IPS-15b (cell line): ENCODE measurements around the gene EEF1A2.

Experiments used
- H3K27me3 ChIP-seq: one replicate; pipeline ENCODE4 v1.6.1; 2013; ENCODE audit warnings: low read length; ENCODE audit not compliant: control insufficient read depth, insufficient read depth
- H3K36me3 ChIP-seq: one replicate; pipeline ENCODE4 v1.6.1; 2013; ENCODE audit warnings: low read length; ENCODE audit not compliant: control insufficient read depth, insufficient read depth
- H3K4me1 ChIP-seq: one replicate; pipeline ENCODE4 v1.6.1; 2013; ENCODE audit warnings: mild to moderate bottlenecking, low read length; ENCODE audit not compliant: control insufficient read depth, insufficient read depth
- H3K4me3 ChIP-seq: one replicate; pipeline ENCODE4 v1.5.1; 2013; ENCODE audit warnings: low read depth, low read length
- H3K9ac ChIP-seq: one replicate; pipeline ENCODE4 v1.6.1; 2013; ENCODE audit warnings: low read depth, mild to moderate bottlenecking, low read length
- H3K9me3 ChIP-seq: one replicate; pipeline ENCODE4 v1.6.1; 2013; ENCODE audit warnings: mild to moderate bottlenecking, low read length; ENCODE audit not compliant: control insufficient read depth, insufficient read depth

EEF1A2 gene

GRCh38 chr20:63501818-63502670 is 3.2 kb upstream of the EEF1A2 start:
- Histone ChIP-seq H3K9ac (no peak overlapping the region), H3K9me3 (no peaks in the 10 kb centered on the region), H3K4me1 (no peaks in the 10 kb centered on the region), H3K36me3 (no peaks in the 10 kb centered on the region), H3K4me3 (peak overlapping the region; percentile 41), H3K27me3 (peaks cover 16% of the 10 kb centered on the region)

GRCh38 chr20:63500902-63501817 is 2.3 kb upstream of the EEF1A2 start:
- no peaks in the 10 kb centered on the region for H3K9me3 ChIP-seq
- H3K9ac ChIP-seq: no peak overlapping the region
- no peak overlapping the region for H3K4me3 ChIP-seq
- H3K36me3 ChIP-seq: no peaks in the 10 kb centered on the region
- no peaks in the 10 kb centered on the region for H3K4me1 ChIP-seq
- H3K27me3 ChIP-seq: peaks cover 20% of the 10 kb centered on the region

- Histone ChIP-seq H3K27me3 (peaks cover 20% of the 10 kb centered on the region), H3K4me3 (no peak overlapping the region), H3K9me3 (no peaks in the 10 kb centered on the region), H3K36me3 (peaks cover under 1% of the 10 kb centered on the region), H3K9ac (no peak overlapping the region), H3K4me1 (no peaks in the 10 kb centered on the region)
Observed at GRCh38 chr20:63500151-63500901, 1.4 kb upstream of the EEF1A2 start.

GRCh38 chr20:63499338-63499969 is 571 bp upstream of the EEF1A2 start:
- Histone ChIP-seq H3K4me3 (peak overlapping the region; percentile 50), H3K27me3 (peaks cover 16% of the 10 kb centered on the region), H3K9me3 (no peaks in the 10 kb centered on the region), H3K4me1 (no peaks in the 10 kb centered on the region), H3K9ac (no peak overlapping the region), H3K36me3 (peaks cover 6% of the 10 kb centered on the region)

GRCh38 chr20:63497946-63498935 is 642 bp downstream of the EEF1A2 start:
- H3K9me3 ChIP-seq: no peaks in the 10 kb centered on the region
- peaks cover 13% of the 10 kb centered on the region for H3K36me3 ChIP-seq
- H3K27me3 ChIP-seq: peaks cover 16% of the 10 kb centered on the region
- no peaks in the 10 kb centered on the region for H3K4me1 ChIP-seq
- no peak overlapping the region for H3K9ac ChIP-seq
- peak overlapping the region; percentile 37 for H3K4me3 ChIP-seq

- Histone ChIP-seq H3K9me3 (no peaks in the 10 kb centered on the region), H3K4me1 (no peaks in the 10 kb centered on the region), H3K36me3 (peaks cover 21% of the 10 kb centered on the region), H3K9ac (no peak overlapping the region), H3K27me3 (peaks cover 16% of the 10 kb centered on the region), H3K4me3 (peak overlapping the region; percentile 37)
Observed at GRCh38 chr20:63497138-63497945, 1.5 kb downstream of the EEF1A2 start.

GRCh38 chr20:63496596-63497120 is 2.2 kb downstream of the EEF1A2 start:
- Histone ChIP-seq H3K9me3 (no peaks in the 10 kb centered on the region), H3K36me3 (peaks cover 28% of the 10 kb centered on the region), H3K4me1 (no peaks in the 10 kb centered on the region), H3K27me3 (peaks cover 16% of the 10 kb centered on the region), H3K9ac (no peak overlapping the region), H3K4me3 (peak overlapping the region; percentile 32)

GRCh38 chr20:63495741-63496595 is 2.9 kb downstream of the EEF1A2 start:
- Histone ChIP-seq H3K9me3 (no peaks in the 10 kb centered on the region), H3K9ac (no peak overlapping the region), H3K27me3 (peaks cover 14% of the 10 kb centered on the region), H3K36me3 (peaks cover 34% of the 10 kb centered on the region), H3K4me1 (no peaks in the 10 kb centered on the region), H3K4me3 (peak overlapping the region; percentile 32)

- peaks cover 36% of the 10 kb centered on the region for H3K36me3 ChIP-seq
- no peak overlapping the region for H3K4me3 ChIP-seq
- H3K9ac ChIP-seq: no peak overlapping the region
- H3K9me3 ChIP-seq: no peaks in the 10 kb centered on the region
- H3K4me1 ChIP-seq: no peaks in the 10 kb centered on the region
- peaks cover 13% of the 10 kb centered on the region for H3K27me3 ChIP-seq
Observed at GRCh38 chr20:63495167-63495720, 3.6 kb downstream of the EEF1A2 start.
